Lung (tissue), 12 donors: ENCODE measurements around the gene SMURF1. TPM values are rescaled to one million over a fixed set of nuclear protein-coding genes. Genes with fewer than 3 reads are reported as not detected.
A peak's percentile ranks its signal among the peaks of the same experiment; 100 is the strongest.

ENCODE experiments used
- ATAC-seq: fragments of 200-7000 bp; cut with Tn5 transposase; one replicate; pipeline ENCODE4 v1.9.1; 2020; ENCODE audit warnings: moderate number of reproducible peaks; ENCODE audit not compliant: insufficient read depth, low FRiP score
- DNase-seq, 3 donors: peaks; one replicate each; pipeline ENCODE4 v3.0.0-alpha.2; 2013 to 2017
- H3K27ac ChIP-seq, 2 donors: one replicate each; pipeline ENCODE4 v1.5.1; 2013; ENCODE audit warnings: mild to moderate bottlenecking in 2 of 2, moderate library complexity in 2 of 2, control low read depth in 1 of 2, inconsistent platforms in 1 of 2, low read depth in 1 of 2, low read length in 1 of 2
- H3K27me3 ChIP-seq, 3 donors: one replicate each; pipeline ENCODE4 v1.5.1; 2013; ENCODE audit warnings: low read length in 2 of 3; ENCODE audit not compliant: control insufficient read depth in 3 of 3, insufficient read depth in 3 of 3
- H3K36me3 ChIP-seq, 4 donors: one replicate each; pipeline ENCODE4 v1.5.1; 2013; ENCODE audit warnings: low read length in 4 of 4, mild to moderate bottlenecking in 1 of 4, moderate library complexity in 1 of 4; ENCODE audit not compliant: control insufficient read depth in 4 of 4, insufficient read depth in 4 of 4
- H3K4me1 ChIP-seq, 5 donors: one replicate each; pipeline ENCODE4 v1.5.1; 2013; ENCODE audit warnings: low read length in 5 of 5, mild to moderate bottlenecking in 2 of 5, moderate library complexity in 1 of 5; ENCODE audit not compliant: control insufficient read depth in 5 of 5, insufficient read depth in 5 of 5
- H3K4me3 ChIP-seq: one replicate; pipeline ENCODE4 v1.5.1; 2013; ENCODE audit warnings: mild to moderate bottlenecking, control low read depth, moderate library complexity
- H3K9ac ChIP-seq, 2 donors: one replicate each; pipeline ENCODE4 v1.5.1; 2013; ENCODE audit warnings: low read length in 2 of 2, control low read depth in 1 of 2; ENCODE audit not compliant: insufficient read depth in 1 of 2
- H3K9me3 ChIP-seq, 4 donors: one replicate each; pipeline ENCODE4 v1.5.1; 2013; ENCODE audit warnings: low read length in 3 of 4, mild to moderate bottlenecking in 1 of 4, moderate library complexity in 1 of 4; ENCODE audit not compliant: control insufficient read depth in 4 of 4, insufficient read depth in 3 of 4
- WGBS, 2 donors: extraction: QIAGEN DNeasy Blood & Tissue Kit; methylation state at CpG; one replicate each; pipeline ENCODE4 v1.1.7; 2013; 5-methylcytosine and 5-hydroxymethylcytosine counted together
- polyA plus RNA-seq, 2 donors: library from polyadenylated mRNA; stranded (reverse); fragments of 200-250 nt; gene quantifications; one replicate each; pipeline ENCODE4 v1.2.1, GENCODE V29; 2013
- total RNA-seq, 2 donors: library from RNA; depleted of rRNA in 1 of 2; stranded (reverse); fragments of >200 nt in 1 of 2; gene quantifications; one replicate each; pipeline ENCODE4 v1.2.1, GENCODE V29; 2014 to 2021
- TF ChIP-seq, protein P1 (sequence below): IDR thresholded peaks from 2 replicates; pipeline ENCODE4 v1.5.1; 2012; ENCODE audit warnings: mild to moderate bottlenecking; ENCODE audit errors: control extremely low read depth, extremely low read depth
- donor health status: control.
- donor health status: control.
- donor health status: Bipolar disorder and iron deficiency.
- donor health status: healthy.
- donor health status: DM: yes; HTN: yes; CAD: no.

The SMURF1 gene
- total and polyA plus RNA-seq, 4 donors = 9.0 to 36.4 (median 21.5) TPM

DNA sequence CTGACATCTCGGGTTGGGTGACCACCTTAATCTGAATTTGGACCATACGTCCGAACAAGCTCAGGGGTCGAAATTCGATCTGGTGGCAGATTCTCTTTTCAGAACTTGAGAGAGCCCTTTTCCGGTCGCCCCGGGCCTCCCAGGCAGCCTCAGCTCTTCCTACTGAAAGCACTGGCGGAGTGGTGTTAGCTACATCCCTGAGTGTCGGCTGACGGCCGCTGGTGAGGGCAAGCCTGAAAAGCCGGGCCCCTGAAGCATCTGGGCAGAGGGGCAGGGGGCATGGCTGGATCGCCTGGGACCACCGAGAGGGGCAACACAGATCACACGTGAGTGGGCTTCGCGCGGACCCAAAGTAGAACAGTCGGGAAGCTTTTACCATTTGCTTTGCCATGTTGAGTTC is 116.1 kb downstream of the SMURF1 start:
- H3K4me1 ChIP-seq = peaks cover 0 to 2% (median 0%) of the 10 kb centered on the region in 5 donors
- 93 to 95% methylated on average over 20 of the region's 20 CpGs for WGBS, 2 donors
- peaks cover 19 to 35% (median 32%) of the 10 kb centered on the region in 4 donors for H3K36me3 ChIP-seq
- no peak for ATAC-seq
- H3K27ac ChIP-seq = peak overlapping the region in 1 of 2 donors; percentile 32
- H3K9me3 ChIP-seq = peaks cover 0 to 10% (median 2%) of the 10 kb centered on the region in 4 donors
- TF ChIP-seq, protein P1, sequence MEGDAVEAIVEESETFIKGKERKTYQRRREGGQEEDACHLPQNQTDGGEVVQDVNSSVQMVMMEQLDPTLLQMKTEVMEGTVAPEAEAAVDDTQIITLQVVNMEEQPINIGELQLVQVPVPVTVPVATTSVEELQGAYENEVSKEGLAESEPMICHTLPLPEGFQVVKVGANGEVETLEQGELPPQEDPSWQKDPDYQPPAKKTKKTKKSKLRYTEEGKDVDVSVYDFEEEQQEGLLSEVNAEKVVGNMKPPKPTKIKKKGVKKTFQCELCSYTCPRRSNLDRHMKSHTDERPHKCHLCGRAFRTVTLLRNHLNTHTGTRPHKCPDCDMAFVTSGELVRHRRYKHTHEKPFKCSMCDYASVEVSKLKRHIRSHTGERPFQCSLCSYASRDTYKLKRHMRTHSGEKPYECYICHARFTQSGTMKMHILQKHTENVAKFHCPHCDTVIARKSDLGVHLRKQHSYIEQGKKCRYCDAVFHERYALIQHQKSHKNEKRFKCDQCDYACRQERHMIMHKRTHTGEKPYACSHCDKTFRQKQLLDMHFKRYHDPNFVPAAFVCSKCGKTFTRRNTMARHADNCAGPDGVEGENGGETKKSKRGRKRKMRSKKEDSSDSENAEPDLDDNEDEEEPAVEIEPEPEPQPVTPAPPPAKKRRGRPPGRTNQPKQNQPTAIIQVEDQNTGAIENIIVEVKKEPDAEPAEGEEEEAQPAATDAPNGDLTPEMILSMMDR = no peak
- H3K4me3 ChIP-seq = no peak overlapping the region
- DNase-seq = no peak
- H3K9ac ChIP-seq = no peak overlapping the region
- H3K27me3 ChIP-seq = no peaks in the 10 kb centered on the region

DNA sequence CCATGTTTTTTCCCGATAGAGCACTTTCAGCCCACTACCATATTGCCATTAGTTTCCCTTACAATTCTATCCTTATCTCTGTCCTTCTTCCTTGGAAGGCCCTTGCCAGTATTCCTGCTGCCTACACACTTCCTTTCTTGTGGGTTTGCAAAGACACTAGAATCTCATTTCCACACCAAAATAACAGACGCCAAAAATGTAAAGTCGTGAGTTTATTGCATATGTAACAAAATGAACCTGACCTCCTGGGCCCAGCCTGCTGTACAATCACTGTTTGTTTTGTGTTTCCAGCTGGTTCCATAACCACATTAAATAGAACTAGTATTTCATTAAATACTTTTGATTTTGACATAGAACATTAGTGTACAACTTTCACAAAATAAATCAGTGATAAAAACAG is 116.7 kb downstream of the SMURF1 start:
- Histone ChIP-seq H3K27ac (no peak overlapping the region), H3K4me1 (peaks cover 0 to 2% (median 0%) of the 10 kb centered on the region in 5 donors), H3K9me3 (peaks cover 0 to 10% (median 2%) of the 10 kb centered on the region in 4 donors), H3K27me3 (no peaks in the 10 kb centered on the region), H3K36me3 (peaks cover 19 to 35% (median 31%) of the 10 kb centered on the region in 4 donors), H3K9ac (no peak overlapping the region), H3K4me3 (no peak overlapping the region)
- DNase-seq = no peak
- 47 to 58% methylated on average over 3 of the region's 3 CpGs for WGBS, 2 donors
- TF ChIP-seq, protein P1 = no peak
- no peak for ATAC-seq

GRCh38 chr7:99024066-99024465 is 119.8 kb downstream of the SMURF1 start:
- peaks cover 9 to 18% (median 13%) of the 10 kb centered on the region in 4 donors for H3K36me3 ChIP-seq
- ATAC-seq = no peak
- peaks cover 0 to 3% (median 0%) of the 10 kb centered on the region in 5 donors for H3K4me1 ChIP-seq
- H3K27me3 ChIP-seq = no peaks in the 10 kb centered on the region
- no peak overlapping the region for H3K9ac ChIP-seq
- DNase-seq = no peak
- TF ChIP-seq, protein P1 = no peak
- H3K4me3 ChIP-seq = no peak overlapping the region
- H3K27ac ChIP-seq = no peak overlapping the region
- no peaks in the 10 kb centered on the region for H3K9me3 ChIP-seq
